Heart left ventricle (tissue), 16 donors: Measurements from ENCODE around the gene DVL1. TPM values are rescaled to one million over a fixed set of nuclear protein-coding genes. Genes with fewer than 3 reads are reported as not detected.

Source experiments
- ATAC-seq, 4 donors: fragments of 200-7000 bp; cut with Tn5 transposase; one replicate each; pipeline ENCODE4 v1.9.1; 2020 to 2022; ENCODE audit warnings: moderate library complexity in 4 of 4, mild to moderate bottlenecking in 3 of 4, moderate number of reproducible peaks in 1 of 4
- DNase-seq, 5 donors: peaks; one replicate each; pipeline ENCODE4 v3.0.0-alpha.2; 2020
- H3K27ac ChIP-seq, 12 donors: fragments of 200-600 bp; sonication (generic) in 4 of 12; one replicate each; pipeline versions ENCODE4 v1.5.0 to v1.8.0; 2016 to 2022; ENCODE audit warnings: mild to moderate bottlenecking in 2 of 12
- H3K27me3 ChIP-seq, 9 donors: fragments of 200-600 bp; sonication (generic) in 2 of 9; one replicate each; pipeline versions ENCODE4 v1.5.1 to v1.8.0; 2016 to 2022; ENCODE audit warnings: mild to moderate bottlenecking in 3 of 9
- H3K36me3 ChIP-seq, 9 donors: fragments of 200-600 bp; sonication (generic) in 2 of 9; one replicate each; pipeline versions ENCODE4 v1.5.0 to v1.8.0; 2018 to 2022; ENCODE audit warnings: mild to moderate bottlenecking in 2 of 9
- H3K4me1 ChIP-seq, 12 donors: fragments of 200-600 bp; sonication (generic) in 4 of 12; one replicate each; pipeline versions ENCODE4 v1.5.0 to v1.8.0; 2016 to 2022; ENCODE audit warnings: mild to moderate bottlenecking in 3 of 12
- H3K4me3 ChIP-seq, 12 donors: fragments of 200-600 bp; sonication (generic) in 4 of 12; one replicate each; pipeline versions ENCODE4 v1.5.0 to v1.8.0; 2017 to 2022; ENCODE audit warnings: mild to moderate bottlenecking in 9 of 12, moderate library complexity in 4 of 12
- H3K9me3 ChIP-seq, 12 donors: fragments of 200-600 bp; sonication (generic) in 4 of 12; one replicate each; pipeline versions ENCODE4 v1.5.0 to v1.8.0; 2016 to 2022; ENCODE audit warnings: mild to moderate bottlenecking in 1 of 12
- POLR2A ChIP-seq, 2 donors: fragments of 450-650 bp; IDR thresholded peaks; one replicate each; pipeline ENCODE4 v1.6.1; 2017; ENCODE audit warnings: antibody characterized with exemption in 2 of 2, mild to moderate bottlenecking in 2 of 2, moderate library complexity in 2 of 2
- WGBS, 4 donors: extraction: QIAGEN DNeasy Blood & Tissue Kit in 2 of 4; methylation state at CpG; one replicate each; pipeline versions ENCODE4 v1.1.5 to v1.1.7; 2013 to 2018; 5-methylcytosine and 5-hydroxymethylcytosine counted together
- intact Hi-C, 10 donors: fragments of 100-400 bp; cut with DNase I; formaldehyde crosslinking; loops; one replicate each; pipeline versions ENCODE4 v1.11.1 to v1.14.2; 2022
- microRNA-seq, 4 donors: library from miRNA; unstranded; fragments of <30 nt; microRNA quantifications; one replicate each; pipeline versions ENCODE4 to v1.2.0, GENCODE V29; 2017 to 2020
- polyA plus RNA-seq, 2 donors: library from polyadenylated mRNA; stranded (reverse); fragments of 200-250 nt; gene quantifications; one replicate each; pipeline ENCODE4 v1.2.3, GENCODE V29; 2013
- total RNA-seq, 9 donors: library from RNA; depleted of rRNA in 2 of 9; stranded (reverse); fragments of >200 nt in 2 of 9; fragmentation: NEBNext Ultra II Directional in 3 of 9; extraction: Animal tissue kit (Norgen Biotek cat#: 25700) in 3 of 9; gene quantifications; one replicate each; pipeline versions ENCODE4 v1.1.0 to v1.2.4, GENCODE V29; 2016 to 2023
- TF ChIP-seq, protein P1 (sequence below), 12 donors: fragments of 200-600 bp; sonication (generic) in 4 of 12; IDR thresholded peaks; one replicate each; pipeline versions ENCODE4 v1.5.0 to v1.8.0; 2018 to 2022; ENCODE audit warnings: antibody characterized with exemption in 12 of 12, mild to moderate bottlenecking in 5 of 12
- donor health status: ischemic (EF 13 %, LVEDD 7.1; RV severe dilation, severe dysfunction).
- donor health status: healthy with polysubstance abuse.
- donor health status: DM: no; HTN: yes; CAD: no.
- donor health status: DM: no; HTN: no; CAD: no.
- donor health status: ischemic (EF 25% LVEDD 6.9; RV normal size, moderate dysfunction).
- donor health status: ischemic (EF 25% LVEDD 5.7; RV mildly dilated, moderate dysfunction).
- donor health status: healthy.
- donor health status: DM: yes; HTN: yes; CAD: no.
- donor health status: ischemic (EF 35%, LVEDD 5.7; RV mildly dilated, moderate dysfunction).
- donor health status: nonischemic (EF 11% LVEDD 7.7; RV severe dilation, severe dysfunction).
- donor health status: DM: yes; HTN: yes; CAD: no.
- donor health status: PGD.
- donor health status: ischemic (EF 29% LVEDD 5.4; RV normal size, mild dysfunction).
- donor health status: nonischemic (EF 23%, LVEDD 6.1; RV moderate dilation, normal function).

Gene DVL1
- total and polyA plus RNA-seq, 11 donors: 75.3 to 177 (median 87.1) TPM

DNA sequence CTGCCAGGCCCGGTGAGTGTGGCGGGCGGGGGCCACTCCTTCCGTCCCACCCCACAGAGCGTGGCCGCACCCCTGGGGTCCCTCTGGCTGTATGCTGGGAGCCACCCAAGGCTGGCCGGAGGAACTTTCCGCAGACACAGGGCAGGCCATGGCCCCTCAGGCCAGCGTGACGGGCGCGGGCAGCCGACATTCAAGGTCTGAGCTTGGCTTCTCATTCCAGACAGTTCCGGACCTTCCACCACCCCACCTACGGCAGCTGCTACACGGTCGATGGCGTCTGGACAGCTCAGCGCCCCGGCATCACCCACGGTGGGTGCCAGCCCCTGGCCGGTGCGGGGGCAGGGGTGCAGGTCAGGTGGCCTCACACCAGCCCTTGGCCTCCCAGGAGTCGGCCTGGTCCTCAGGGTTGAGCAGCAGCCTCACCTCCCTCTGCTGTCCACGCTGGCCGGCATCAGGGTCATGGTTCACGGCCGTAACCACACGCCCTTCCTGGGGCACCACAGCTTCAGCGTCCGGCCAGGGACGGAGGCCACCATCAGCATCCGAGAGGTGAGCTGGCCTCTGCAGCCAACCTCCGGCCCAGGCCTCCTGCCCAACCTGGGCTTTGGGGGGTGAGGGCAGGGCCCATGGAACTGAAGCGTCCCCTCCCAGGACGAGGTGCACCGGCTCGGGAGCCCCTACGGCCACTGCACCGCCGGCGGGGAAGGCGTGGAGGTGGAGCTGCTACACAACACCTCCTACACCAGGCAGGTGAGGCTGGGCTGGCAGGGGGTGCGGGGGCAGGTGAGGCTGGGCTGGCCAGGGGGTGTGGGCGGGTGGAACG lies 61.7 kb downstream of the DVL1 start:
- no peaks in the 10 kb centered on the region for H3K36me3 ChIP-seq
- no peak overlapping the region for H3K27ac ChIP-seq
- H3K27me3 ChIP-seq: peaks cover 0 to 23% (median 5%) of the 10 kb centered on the region in 9 donors
- no peaks in the 10 kb centered on the region for H3K9me3 ChIP-seq
- DNase-seq: peak in 1 of 5 donors; percentile 55
- ATAC-seq: no peak
- no peak overlapping the region for H3K4me3 ChIP-seq
- H3K4me1 ChIP-seq: peaks cover 0 to 15% (median 7%) of the 10 kb centered on the region in 12 donors
- no peak for TF ChIP-seq POLR2A (IDR thresholded peaks at IDR 0.05)
- TF ChIP-seq, protein P1, sequence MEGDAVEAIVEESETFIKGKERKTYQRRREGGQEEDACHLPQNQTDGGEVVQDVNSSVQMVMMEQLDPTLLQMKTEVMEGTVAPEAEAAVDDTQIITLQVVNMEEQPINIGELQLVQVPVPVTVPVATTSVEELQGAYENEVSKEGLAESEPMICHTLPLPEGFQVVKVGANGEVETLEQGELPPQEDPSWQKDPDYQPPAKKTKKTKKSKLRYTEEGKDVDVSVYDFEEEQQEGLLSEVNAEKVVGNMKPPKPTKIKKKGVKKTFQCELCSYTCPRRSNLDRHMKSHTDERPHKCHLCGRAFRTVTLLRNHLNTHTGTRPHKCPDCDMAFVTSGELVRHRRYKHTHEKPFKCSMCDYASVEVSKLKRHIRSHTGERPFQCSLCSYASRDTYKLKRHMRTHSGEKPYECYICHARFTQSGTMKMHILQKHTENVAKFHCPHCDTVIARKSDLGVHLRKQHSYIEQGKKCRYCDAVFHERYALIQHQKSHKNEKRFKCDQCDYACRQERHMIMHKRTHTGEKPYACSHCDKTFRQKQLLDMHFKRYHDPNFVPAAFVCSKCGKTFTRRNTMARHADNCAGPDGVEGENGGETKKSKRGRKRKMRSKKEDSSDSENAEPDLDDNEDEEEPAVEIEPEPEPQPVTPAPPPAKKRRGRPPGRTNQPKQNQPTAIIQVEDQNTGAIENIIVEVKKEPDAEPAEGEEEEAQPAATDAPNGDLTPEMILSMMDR (IDR thresholded peaks at IDR 0.05): no peak
- intact Hi-C loops: no loop called here
- 76 to 89% (median 84%) methylated on average over 30 to 46 of the region's 46 CpGs for WGBS, 4 donors

DNA sequence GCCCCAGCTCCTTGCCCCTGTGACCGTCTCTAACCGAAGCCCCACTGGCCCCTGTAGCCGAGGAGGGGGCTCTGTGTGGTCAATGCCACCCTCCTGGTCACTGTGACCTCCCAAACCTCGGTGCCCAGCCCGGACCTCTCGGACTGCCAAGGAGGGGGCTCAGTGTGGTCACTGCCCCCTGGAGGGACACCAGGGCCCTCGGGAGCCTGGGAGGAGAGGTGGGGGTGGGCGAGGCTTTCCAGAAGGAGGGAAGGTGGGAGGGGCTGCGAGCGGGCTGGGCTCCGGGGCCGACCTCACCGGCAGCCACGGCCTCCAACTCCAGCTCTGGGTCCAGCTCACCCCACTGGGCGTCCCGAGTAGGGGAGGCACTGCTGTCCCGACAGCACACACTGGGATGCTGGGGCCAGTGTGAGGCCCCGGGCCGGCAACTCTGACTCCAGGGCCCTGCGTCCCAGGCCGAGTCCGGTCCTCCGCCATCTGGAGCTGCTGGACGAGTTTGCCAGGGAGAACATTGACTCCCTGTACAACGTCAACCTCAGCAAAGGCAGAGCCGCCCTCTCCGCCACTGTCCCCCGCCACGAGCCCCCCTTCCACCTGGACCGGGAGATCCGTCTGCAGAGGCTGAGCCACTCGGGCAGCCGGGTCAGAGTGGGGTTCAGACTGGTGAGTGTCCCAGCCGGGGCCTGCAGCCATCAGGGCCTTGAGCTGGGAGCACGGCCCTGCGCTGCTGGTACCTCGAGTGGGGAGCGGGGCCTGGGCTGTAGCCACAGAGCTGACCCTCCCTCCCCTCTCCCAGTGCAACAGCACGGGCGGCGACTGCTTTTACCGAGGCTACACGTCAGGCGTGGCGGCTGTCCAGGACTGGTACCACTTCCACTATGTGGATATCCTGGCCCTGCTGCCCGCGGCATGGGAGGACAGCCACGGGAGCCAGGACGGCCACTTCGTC lies 62.6 kb downstream of the DVL1 start:
- Histone ChIP-seq H3K27me3 (peaks cover 0 to 23% (median 5%) of the 10 kb centered on the region in 9 donors), H3K4me1 (peaks cover 0 to 18% (median 7%) of the 10 kb centered on the region in 12 donors), H3K36me3 (no peaks in the 10 kb centered on the region), H3K9me3 (no peaks in the 10 kb centered on the region), H3K27ac (no peak overlapping the region), H3K4me3 (no peak overlapping the region)
- 62 to 68% (median 64%) methylated on average over 18 to 50 of the region's 50 CpGs for WGBS, 4 donors
- ATAC-seq (no peak), DNase-seq (peak in 2 of 5 donors; percentile 21 to 55)
- intact Hi-C loops: no loop called here
- no peak for TF ChIP-seq POLR2A (IDR thresholded peaks at IDR 0.05)
- TF ChIP-seq, protein P1 (IDR thresholded peaks at IDR 0.05): no peak

DNA sequence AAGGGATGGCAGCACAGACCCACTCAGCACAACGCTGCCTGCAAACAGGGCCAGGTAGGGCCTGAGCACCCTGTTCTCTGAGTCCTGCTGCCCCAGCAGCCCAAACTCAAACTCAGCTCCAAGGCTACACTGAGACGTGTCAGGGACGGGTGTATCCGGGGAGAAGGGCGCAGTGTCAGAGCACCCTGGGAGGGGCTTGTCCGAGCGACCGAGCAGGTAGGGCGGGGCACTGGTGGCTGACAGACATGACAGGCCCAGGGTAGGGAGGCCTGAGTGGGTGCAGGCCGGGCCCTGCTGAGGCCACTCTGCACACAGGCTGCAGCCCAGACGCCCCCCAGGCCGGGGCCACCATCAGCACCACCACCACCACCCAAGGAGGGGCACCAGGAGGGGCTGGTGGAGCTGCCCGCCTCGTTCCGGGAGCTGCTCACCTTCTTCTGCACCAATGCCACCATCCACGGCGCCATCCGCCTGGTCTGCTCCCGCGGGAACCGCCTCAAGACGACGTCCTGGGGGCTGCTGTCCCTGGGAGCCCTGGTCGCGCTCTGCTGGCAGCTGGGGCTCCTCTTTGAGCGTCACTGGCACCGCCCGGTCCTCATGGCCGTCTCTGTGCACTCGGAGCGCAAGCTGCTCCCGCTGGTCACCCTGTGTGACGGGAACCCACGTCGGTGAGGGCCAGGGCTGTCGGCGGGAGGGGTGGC lies 63.5 kb downstream of the DVL1 start:
- Histone ChIP-seq H3K27me3 (peaks cover 0 to 23% (median 5%) of the 10 kb centered on the region in 9 donors), H3K27ac (no peak overlapping the region), H3K9me3 (no peaks in the 10 kb centered on the region), H3K4me3 (no peak overlapping the region), H3K4me1 (peaks cover 0 to 14% (median under 1%) of the 10 kb centered on the region in 12 donors), H3K36me3 (no peaks in the 10 kb centered on the region)
- peak in 1 of 5 donors; percentile 58 for DNase-seq
- intact Hi-C loops: no loop called here
- ATAC-seq: no peak
- no peak for TF ChIP-seq POLR2A (IDR thresholded peaks at IDR 0.05)
- TF ChIP-seq, protein P1 (IDR thresholded peaks at IDR 0.05): no peak
- 61 to 70% (median 68%) methylated on average over 14 to 37 of the region's 37 CpGs for WGBS, 4 donors

Small RNA genes within 50 kb of the gene (microRNA-seq; reads per million reads assigned to microRNA genes)
- gene MIR6726 (1.0 to 11.0 (median 4.2) reads per million in 4 donors), gene MIR6727 (0 to 0.13 (median 0) reads per million in 4 donors), gene MIR6808 (0 to 0.62 (median 0.10) reads per million in 4 donors)

Other genes with a start within 250 kb of the DVL1 start
- gene C1orf159, start 233.3 kb downstream of the DVL1 start, total RNA-seq: 1 to 10 TPM; 3.7 to 6.6 (median 4.2) TPM
- 1 to 10 TPM; 7.1 to 7.2 TPM for gene C1orf159, start 233.3 kb downstream of the DVL1 start, polyA plus RNA-seq
- gene TTLL10, start 175.5 kb downstream of the DVL1 start, total RNA-seq: under 1 TPM in 5 of 9 donors, not detected in 4; 0.14 to 0.53 (median 0.27) TPM
- gene TTLL10, start 175.5 kb downstream of the DVL1 start, polyA plus RNA-seq: under 1 TPM; 0.03 to 0.19 TPM
- under 1 TPM in 2 of 9 donors, not detected in 7; 0.77 to 0.93 TPM for gene TNFRSF18, start 142.8 kb downstream of the DVL1 start, total RNA-seq
- gene TNFRSF18, start 142.8 kb downstream of the DVL1 start, polyA plus RNA-seq: under 1 TPM in 1 of 2 donors, not detected in 1; 0.24 TPM
- 10 to 100 TPM in 1 of 9 donors, 1 to 10 TPM in 8; 1.1 to 23.8 (median 2.7) TPM for gene TNFRSF4, start 135.3 kb downstream of the DVL1 start, total RNA-seq
- 1 to 10 TPM; 3.2 to 4.0 TPM for gene TNFRSF4, start 135.3 kb downstream of the DVL1 start, polyA plus RNA-seq
- 100 to 1,000 TPM; 102 to 167 (median 120) TPM for gene SDF4, start 117.4 kb downstream of the DVL1 start, total RNA-seq
- gene SDF4, start 117.4 kb downstream of the DVL1 start, polyA plus RNA-seq: 100 to 1,000 TPM; 102 to 212 TPM
- 10 to 100 TPM in 7 of 9 donors, 1 to 10 TPM in 2; 8.1 to 21.4 (median 11.2) TPM for gene B3GALT6, start 117.2 kb downstream of the DVL1 start, total RNA-seq
- 10 to 100 TPM in 1 of 2 donors, 1 to 10 TPM in 1; 6.7 to 15.7 TPM for gene B3GALT6, start 117.2 kb downstream of the DVL1 start, polyA plus RNA-seq
- 1 to 10 TPM in 2 of 9 donors, under 1 TPM in 5, not detected in 2; 0.72 to 3.5 (median 0.85) TPM for gene C1QTNF12, start 102.7 kb downstream of the DVL1 start, total RNA-seq
- under 1 TPM; 0.84 to 0.93 TPM for gene C1QTNF12, start 102.7 kb downstream of the DVL1 start, polyA plus RNA-seq
- 10 to 100 TPM; 23.3 to 43.9 (median 33.2) TPM for gene UBE2J2, start 75.6 kb downstream of the DVL1 start, total RNA-seq
- gene UBE2J2, start 75.6 kb downstream of the DVL1 start, polyA plus RNA-seq: 10 to 100 TPM; 38.7 to 53.6 TPM
- gene SCNN1D, start 69.0 kb downstream of the DVL1 start, total RNA-seq: 10 to 100 TPM in 1 of 9 donors, 1 to 10 TPM in 5, under 1 TPM in 3; 0.81 to 12.2 (median 3.7) TPM
- 1 to 10 TPM in 1 of 2 donors, under 1 TPM in 1; 0.47 to 6.2 TPM for gene SCNN1D, start 69.0 kb downstream of the DVL1 start, polyA plus RNA-seq
- 10 to 100 TPM; 28.7 to 56.3 (median 34.1) TPM for gene ACAP3, start 41.5 kb downstream of the DVL1 start, total RNA-seq
- gene ACAP3, start 41.5 kb downstream of the DVL1 start, polyA plus RNA-seq: 10 to 100 TPM; 20.1 to 59.5 TPM
- 10 to 100 TPM in 4 of 9 donors, 1 to 10 TPM in 5; 6.8 to 17.7 (median 9.7) TPM for gene PUSL1, start 40.8 kb downstream of the DVL1 start, total RNA-seq
- 10 to 100 TPM; 16.0 to 16.2 TPM for gene PUSL1, start 40.8 kb downstream of the DVL1 start, polyA plus RNA-seq
- 10 to 100 TPM; 46.8 to 91.3 (median 67.6) TPM for gene INTS11, start 24.8 kb downstream of the DVL1 start, total RNA-seq
- gene INTS11, start 24.8 kb downstream of the DVL1 start, polyA plus RNA-seq: 100 to 1,000 TPM in 1 of 2 donors, 10 to 100 TPM in 1; 81.7 to 117 TPM
- gene CPTP, start 24.6 kb downstream of the DVL1 start, total RNA-seq: 100 to 1,000 TPM in 2 of 9 donors, 10 to 100 TPM in 7; 50.7 to 220 (median 72.4) TPM
- 100 to 1,000 TPM in 1 of 2 donors, 10 to 100 TPM in 1; 57.6 to 226 TPM for gene CPTP, start 24.6 kb downstream of the DVL1 start, polyA plus RNA-seq
- gene TAS1R3, start 18.1 kb downstream of the DVL1 start, total RNA-seq: under 1 TPM; 0.21 to 0.80 (median 0.38) TPM
- gene TAS1R3, start 18.1 kb downstream of the DVL1 start, polyA plus RNA-seq: 1 to 10 TPM in 1 of 2 donors, under 1 TPM in 1; 0.24 to 1.3 TPM
- gene MXRA8, start 9.1 kb upstream of the DVL1 start, total RNA-seq: 10 to 100 TPM; 10.5 to 49.3 (median 20.0) TPM
- 10 to 100 TPM; 17.7 to 19.5 TPM for gene MXRA8, start 9.1 kb upstream of the DVL1 start, polyA plus RNA-seq
- gene AURKAIP1, start 25.8 kb upstream of the DVL1 start, total RNA-seq: 100 to 1,000 TPM; 157 to 273 (median 188) TPM
- 100 to 1,000 TPM; 268 to 465 TPM for gene AURKAIP1, start 25.8 kb upstream of the DVL1 start, polyA plus RNA-seq
- gene CCNL2, start 49.9 kb upstream of the DVL1 start, total RNA-seq: 10 to 100 TPM; 35.4 to 66.5 (median 50.7) TPM
- gene CCNL2, start 49.9 kb upstream of the DVL1 start, polyA plus RNA-seq: 10 to 100 TPM; 42.3 to 87.8 TPM
- gene MRPL20, start 57.9 kb upstream of the DVL1 start, total RNA-seq: 100 to 1,000 TPM; 112 to 208 (median 128) TPM
- gene MRPL20, start 57.9 kb upstream of the DVL1 start, polyA plus RNA-seq: 100 to 1,000 TPM; 147 to 238 TPM
- 1 to 10 TPM in 8 of 9 donors, under 1 TPM in 1; 0.58 to 4.0 (median 1.3) TPM for gene ANKRD65, start 71.9 kb upstream of the DVL1 start, total RNA-seq
- 1 to 10 TPM in 1 of 2 donors, under 1 TPM in 1; 0.86 to 1.5 TPM for gene ANKRD65, start 71.9 kb upstream of the DVL1 start, polyA plus RNA-seq
- gene VWA1, start 86.3 kb upstream of the DVL1 start, total RNA-seq: 10 to 100 TPM; 11.0 to 49.5 (median 18.8) TPM
- gene VWA1, start 86.3 kb upstream of the DVL1 start, polyA plus RNA-seq: 10 to 100 TPM in 1 of 2 donors, 1 to 10 TPM in 1; 7.0 to 13.2 TPM
- gene ATAD3C, start 100.3 kb upstream of the DVL1 start, total RNA-seq: 1 to 10 TPM in 3 of 9 donors, under 1 TPM in 4, not detected in 2; 0.12 to 3.4 (median 0.60) TPM
- under 1 TPM; 0.49 to 0.53 TPM for gene ATAD3C, start 100.3 kb upstream of the DVL1 start, polyA plus RNA-seq
- 10 to 100 TPM in 2 of 9 donors, 1 to 10 TPM in 7; 2.2 to 12.1 (median 5.8) TPM for gene ATAD3B, start 122.3 kb upstream of the DVL1 start, total RNA-seq
- 10 to 100 TPM; 11.0 to 15.6 TPM for gene ATAD3B, start 122.3 kb upstream of the DVL1 start, polyA plus RNA-seq
- gene ATAD3A, start 162.7 kb upstream of the DVL1 start, total RNA-seq: 10 to 100 TPM; 11.3 to 25.3 (median 18.1) TPM
- 10 to 100 TPM; 21.5 to 49.5 TPM for gene ATAD3A, start 162.7 kb upstream of the DVL1 start, polyA plus RNA-seq
- gene TMEM240, start 191.2 kb upstream of the DVL1 start, total RNA-seq: 1 to 10 TPM in 8 of 9 donors, not detected in 1; 2.6 to 5.6 (median 4.2) TPM
- gene TMEM240, start 191.2 kb upstream of the DVL1 start, polyA plus RNA-seq: 10 to 100 TPM in 1 of 2 donors, 1 to 10 TPM in 1; 1.5 to 12.4 TPM
- gene SSU72, start 225.4 kb upstream of the DVL1 start, total RNA-seq: 100 to 1,000 TPM in 5 of 9 donors, 10 to 100 TPM in 4; 76.3 to 160 (median 106) TPM
- 100 to 1,000 TPM; 113 to 138 TPM for gene SSU72, start 225.4 kb upstream of the DVL1 start, polyA plus RNA-seq